Uterus (tissue), 4 donors: ENCODE results near the gene DNAJC6. TPM values are rescaled to one million over a fixed set of nuclear protein-coding genes. Genes with fewer than 3 reads are reported as not detected.
"Not testable (repeated sequence)": the region's sequence is repeated elsewhere in the genome, so short reads cannot be mapped to it uniquely, and the experiment has no call there.

Experiments
- DNase-seq, 2 donors: peaks; one replicate each; pipeline ENCODE4 v3.0.0-alpha.2; 2019 to 2020
- H3K27ac ChIP-seq, 2 donors: fragments of 200-600 bp; sonication (generic); 1 replicate in 1 of 2; 2 replicates in 1 of 2; pipeline ENCODE4 v1.5.1; 2016 to 2018
- H3K27me3 ChIP-seq, 2 donors: fragments of 200-600 bp; sonication (generic); one replicate each; pipeline ENCODE4 v1.5.1; 2018 to 2019; ENCODE audit warnings: control low read depth in 1 of 2
- H3K36me3 ChIP-seq, 2 donors: fragments of 200-600 bp; sonication (generic); one replicate each; pipeline ENCODE4 v1.5.1; 2019; ENCODE audit warnings: control low read depth in 1 of 2
- H3K4me1 ChIP-seq, 2 donors: fragments of 200-600 bp; sonication (generic); one replicate each; pipeline ENCODE4 v1.5.1; 2018 to 2019; ENCODE audit warnings: control low read depth in 1 of 2
- H3K4me3 ChIP-seq, 2 donors: fragments of 200-600 bp; sonication (generic); 1 replicate in 1 of 2; 2 replicates in 1 of 2; pipeline ENCODE4 v1.5.1; 2018 to 2019; ENCODE audit warnings: mild to moderate bottlenecking in 1 of 2
- H3K9me3 ChIP-seq, 2 donors: fragments of 200-600 bp; sonication (generic); one replicate each; pipeline ENCODE4 v1.5.1; 2019; ENCODE audit warnings: control low read depth in 1 of 2
- POLR2A ChIP-seq, 2 donors: fragments of 450-650 bp; IDR thresholded peaks; one replicate each; pipeline ENCODE4 v1.6.1; 2016; ENCODE audit warnings: antibody characterized with exemption in 2 of 2, mild to moderate bottlenecking in 1 of 2, moderate library complexity in 1 of 2
- intact Hi-C: fragments of 100-400 bp; cut with DNase I; formaldehyde crosslinking; loops from one replicate; pipeline ENCODE4 v1.15.1; 2023; ENCODE audit warnings: low total_unique reads
- total RNA-seq, 4 donors: library from RNA; depleted of rRNA in 3 of 4; stranded (reverse); fragments of >200 nt in 3 of 4; gene quantifications; one replicate each; pipeline versions ENCODE4 v1.1.0 to v1.2.4, GENCODE V29; 2014 to 2023
- TF ChIP-seq, protein P1 (sequence below), 4 experiments: fragments of 200-600 bp in 2 of 4; fragments of 450-650 bp in 2 of 4; sonication (generic) in 2 of 4; IDR thresholded peaks; one replicate each; pipeline ENCODE4 v1.5.1; 2016 to 2019; ENCODE audit warnings: antibody characterized with exemption in 4 of 4, mild to moderate bottlenecking in 2 of 4, moderate library complexity in 1 of 4
- donor health status: DM: yes; HTN: yes; CAD: no.

Gene DNAJC6
- total RNA-seq, 4 donors from 2014 or later, result 3.1 to 11.3 (median 4.2) TPM

DNA sequence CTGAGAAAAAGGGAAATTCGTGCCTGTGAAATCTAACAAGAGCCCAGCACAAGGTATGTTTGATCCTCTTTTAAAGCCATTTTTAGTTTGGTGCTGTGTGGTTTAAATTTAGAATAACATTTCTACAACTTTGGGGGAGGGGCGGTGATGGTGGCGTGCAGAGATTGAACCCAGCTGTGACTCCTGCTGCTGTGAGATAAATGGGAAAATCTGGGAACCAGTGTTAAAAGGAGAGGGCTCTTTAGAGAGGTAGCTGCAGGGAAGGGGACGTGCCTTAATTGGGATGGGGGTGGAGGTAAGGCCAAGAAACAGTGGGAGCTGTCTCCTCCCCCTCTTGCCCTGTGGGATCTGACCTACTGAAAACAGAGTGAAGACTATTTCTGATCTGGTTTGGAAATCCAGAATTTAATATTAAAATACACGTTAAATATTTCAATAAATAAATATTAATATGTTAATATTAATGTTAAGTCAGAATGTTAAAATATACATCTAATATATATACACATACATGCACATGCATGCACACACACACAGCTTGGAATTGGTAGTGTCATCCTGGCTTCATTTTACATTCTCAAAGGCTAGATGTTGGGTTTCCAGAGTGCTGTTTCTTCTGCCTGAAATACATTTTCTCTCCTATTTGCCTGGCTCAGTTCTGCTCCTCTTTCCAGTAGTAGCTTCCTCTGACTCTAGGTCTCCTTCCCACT is 30.1 kb upstream of the DNAJC6 start:
- DNase-seq, result no peak
- TF ChIP-seq, protein P1, sequence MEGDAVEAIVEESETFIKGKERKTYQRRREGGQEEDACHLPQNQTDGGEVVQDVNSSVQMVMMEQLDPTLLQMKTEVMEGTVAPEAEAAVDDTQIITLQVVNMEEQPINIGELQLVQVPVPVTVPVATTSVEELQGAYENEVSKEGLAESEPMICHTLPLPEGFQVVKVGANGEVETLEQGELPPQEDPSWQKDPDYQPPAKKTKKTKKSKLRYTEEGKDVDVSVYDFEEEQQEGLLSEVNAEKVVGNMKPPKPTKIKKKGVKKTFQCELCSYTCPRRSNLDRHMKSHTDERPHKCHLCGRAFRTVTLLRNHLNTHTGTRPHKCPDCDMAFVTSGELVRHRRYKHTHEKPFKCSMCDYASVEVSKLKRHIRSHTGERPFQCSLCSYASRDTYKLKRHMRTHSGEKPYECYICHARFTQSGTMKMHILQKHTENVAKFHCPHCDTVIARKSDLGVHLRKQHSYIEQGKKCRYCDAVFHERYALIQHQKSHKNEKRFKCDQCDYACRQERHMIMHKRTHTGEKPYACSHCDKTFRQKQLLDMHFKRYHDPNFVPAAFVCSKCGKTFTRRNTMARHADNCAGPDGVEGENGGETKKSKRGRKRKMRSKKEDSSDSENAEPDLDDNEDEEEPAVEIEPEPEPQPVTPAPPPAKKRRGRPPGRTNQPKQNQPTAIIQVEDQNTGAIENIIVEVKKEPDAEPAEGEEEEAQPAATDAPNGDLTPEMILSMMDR (IDR thresholded peaks at IDR 0.05), result no peak
- TF ChIP-seq POLR2A (IDR thresholded peaks at IDR 0.05), result no peak
- Histone ChIP-seq H3K36me3 (no peaks in the 10 kb centered on the region), H3K27me3 (no peaks in the 10 kb centered on the region), H3K4me3 (no peak overlapping the region), H3K9me3 (no peaks in the 10 kb centered on the region), H3K27ac (no peak overlapping the region), H3K4me1 (no peaks in the 10 kb centered on the region)
- intact Hi-C loops, result no loop called here

DNA sequence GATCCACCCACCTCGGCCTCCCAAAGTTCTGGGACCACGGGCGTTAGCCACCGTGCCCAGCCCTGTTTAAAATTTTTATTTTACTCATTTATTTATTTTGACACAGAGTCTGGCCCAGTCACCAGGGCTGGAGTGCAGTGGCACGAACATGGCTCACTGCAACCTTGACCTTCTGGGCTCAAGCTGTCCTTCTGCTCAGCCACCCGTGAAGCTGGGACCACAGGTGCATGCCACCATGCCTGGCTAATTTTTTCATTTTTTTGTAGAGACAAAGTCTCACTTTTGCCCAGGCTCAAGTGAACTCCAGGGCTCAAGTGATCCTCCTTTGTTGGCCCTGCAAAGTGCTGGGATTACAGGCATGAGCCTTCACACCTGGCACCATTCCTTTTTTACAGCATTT is 27.5 kb upstream of the DNAJC6 start:
- intact Hi-C loops, result no loop called here
- Histone ChIP-seq H3K27ac (no peak overlapping the region), H3K27me3 (no peaks in the 10 kb centered on the region), H3K4me1 (no peaks in the 10 kb centered on the region), H3K4me3 (no peak overlapping the region), H3K9me3 (no peaks in the 10 kb centered on the region), H3K36me3 (no peaks in the 10 kb centered on the region)
- TF ChIP-seq POLR2A (IDR thresholded peaks at IDR 0.05), result no peak
- TF ChIP-seq, protein P1 (IDR thresholded peaks at IDR 0.05), result no peak
- DNase-seq, result no peak

DNA sequence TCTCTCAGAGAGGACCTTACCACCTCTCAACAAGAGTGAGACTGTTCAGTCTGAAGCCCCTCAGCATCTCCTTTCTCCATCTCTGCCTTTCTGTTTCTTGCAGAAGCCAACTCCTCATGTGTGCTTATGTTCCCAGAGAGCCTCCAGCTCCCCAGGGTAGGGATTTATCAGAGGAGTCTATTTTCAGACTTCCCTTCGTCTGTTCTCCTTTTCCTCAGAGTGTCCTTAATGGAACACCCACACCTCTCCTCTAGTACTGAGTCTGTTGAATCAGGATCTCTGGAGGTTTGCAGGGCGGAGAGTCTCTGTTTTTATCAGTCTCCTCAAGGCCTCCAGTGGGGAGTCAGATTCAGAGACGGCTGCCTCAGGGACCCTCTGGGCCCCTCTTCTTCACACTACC is 25.1 kb upstream of the DNAJC6 start:
- no peak overlapping the region for H3K4me3 ChIP-seq
- H3K27me3 ChIP-seq, result no peaks in the 10 kb centered on the region
- no peak for DNase-seq
- H3K27ac ChIP-seq, result no peak overlapping the region
- TF ChIP-seq POLR2A (IDR thresholded peaks at IDR 0.05), result no peak
- TF ChIP-seq, protein P1 (IDR thresholded peaks at IDR 0.05), result no peak
- no peaks in the 10 kb centered on the region for H3K4me1 ChIP-seq
- H3K9me3 ChIP-seq, result no peaks in the 10 kb centered on the region
- intact Hi-C loops, result no loop called here
- no peaks in the 10 kb centered on the region for H3K36me3 ChIP-seq

DNA sequence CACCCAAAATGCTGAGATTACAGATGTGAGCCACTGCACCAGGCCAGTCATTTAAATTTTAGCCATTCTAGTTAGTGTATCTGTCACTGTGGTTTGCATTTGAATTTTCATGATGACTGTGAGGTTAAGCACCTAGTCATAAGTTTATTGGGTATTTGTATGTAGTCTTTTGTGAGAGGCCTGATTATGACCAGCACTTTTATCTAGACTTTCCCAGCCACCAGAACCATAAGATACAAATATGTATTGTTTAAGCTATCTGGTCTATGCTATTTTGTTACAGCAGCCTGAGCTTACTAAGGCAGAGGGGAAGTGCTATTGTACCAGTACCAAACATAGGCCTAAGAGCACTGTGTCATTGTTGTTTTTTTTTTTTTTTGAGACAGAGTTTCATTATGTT is 19.9 kb upstream of the DNAJC6 start:
- intact Hi-C loops, result no loop called here
- Histone ChIP-seq H3K9me3 (no peaks in the 10 kb centered on the region), H3K27me3 (no peaks in the 10 kb centered on the region), H3K4me1 (no peaks in the 10 kb centered on the region), H3K36me3 (no peaks in the 10 kb centered on the region), H3K27ac (no peak overlapping the region), H3K4me3 (no peak overlapping the region)
- no peak for DNase-seq
- TF ChIP-seq, protein P1 (IDR thresholded peaks at IDR 0.05), result no peak
- no peak for TF ChIP-seq POLR2A (IDR thresholded peaks at IDR 0.05)

DNA sequence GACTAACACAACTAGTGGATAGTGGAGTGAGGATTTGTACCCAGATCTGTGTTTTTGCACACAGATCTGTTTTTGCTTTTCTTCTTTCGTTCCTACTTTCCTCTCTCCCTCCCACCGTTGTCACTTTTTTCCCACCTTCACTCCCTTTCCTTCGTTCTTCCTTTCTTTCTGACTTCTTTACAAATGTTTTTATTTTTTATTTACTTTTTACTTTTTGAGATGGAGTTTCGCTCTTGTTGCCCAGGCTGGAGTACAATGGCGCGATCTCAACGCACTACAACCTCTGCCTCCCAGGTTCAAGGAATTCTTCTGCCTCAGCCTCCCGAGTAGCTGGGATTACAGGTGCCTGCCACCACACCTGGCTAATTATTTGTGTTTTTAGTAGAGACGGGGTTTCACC is 17.5 kb upstream of the DNAJC6 start:
- DNase-seq, H3K4me3 ChIP-seq, H3K9me3 ChIP-seq, H3K27me3 ChIP-seq, H3K4me1 ChIP-seq, intact Hi-C loops, H3K36me3 ChIP-seq, H3K27ac ChIP-seq: not testable (repeated sequence)
